RKO (cell line): ENCODE data around the gene DRC7.

Experiments
- DNase-seq: peaks from one replicate; pipeline ENCODE4 v3.0.0-alpha.2; 2016; ENCODE audit warnings: low spot score

The DRC7 gene

DNA sequence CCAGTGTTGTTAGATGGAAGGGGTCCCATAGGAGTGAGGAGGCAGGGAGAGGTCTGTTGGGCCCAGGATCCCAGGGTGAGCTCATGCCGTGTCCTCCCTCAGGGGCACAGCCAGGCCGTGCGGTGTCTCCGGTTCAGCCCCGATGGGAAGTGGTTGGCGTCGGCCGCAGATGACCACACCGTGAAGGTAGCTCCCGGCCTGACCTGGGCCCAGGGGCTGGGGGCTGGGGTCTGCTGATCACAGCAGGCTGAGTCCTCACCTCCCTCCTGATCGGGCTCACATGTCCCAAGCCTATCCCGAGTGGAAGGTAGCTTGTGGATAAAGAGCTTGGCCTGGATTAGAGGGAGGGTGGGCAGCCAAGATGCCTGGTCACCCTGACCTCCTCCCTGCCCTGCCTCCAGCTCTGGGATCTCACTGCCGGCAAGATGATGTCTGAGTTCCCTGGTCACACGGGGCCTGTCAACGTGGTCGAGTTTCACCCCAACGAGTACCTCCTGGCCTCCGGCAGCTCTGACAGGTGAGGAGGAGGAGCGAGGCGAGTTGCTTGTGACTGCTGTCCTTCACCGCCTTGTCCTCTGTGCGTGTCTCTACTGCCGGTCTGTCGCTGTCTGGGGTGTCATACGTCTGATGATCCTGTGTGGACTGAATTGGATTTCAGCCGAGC is 57.1 kb downstream of the DRC7 start:
- DNase-seq: no peak

- no peak for DNase-seq
These were observed 57.6 kb downstream of the DRC7 start for GRCh38 chr16:57752203-57752580.

GRCh38 chr16:57752581-57753447 is 58.2 kb downstream of the DRC7 start:
- DNase-seq: no peak

DNA sequence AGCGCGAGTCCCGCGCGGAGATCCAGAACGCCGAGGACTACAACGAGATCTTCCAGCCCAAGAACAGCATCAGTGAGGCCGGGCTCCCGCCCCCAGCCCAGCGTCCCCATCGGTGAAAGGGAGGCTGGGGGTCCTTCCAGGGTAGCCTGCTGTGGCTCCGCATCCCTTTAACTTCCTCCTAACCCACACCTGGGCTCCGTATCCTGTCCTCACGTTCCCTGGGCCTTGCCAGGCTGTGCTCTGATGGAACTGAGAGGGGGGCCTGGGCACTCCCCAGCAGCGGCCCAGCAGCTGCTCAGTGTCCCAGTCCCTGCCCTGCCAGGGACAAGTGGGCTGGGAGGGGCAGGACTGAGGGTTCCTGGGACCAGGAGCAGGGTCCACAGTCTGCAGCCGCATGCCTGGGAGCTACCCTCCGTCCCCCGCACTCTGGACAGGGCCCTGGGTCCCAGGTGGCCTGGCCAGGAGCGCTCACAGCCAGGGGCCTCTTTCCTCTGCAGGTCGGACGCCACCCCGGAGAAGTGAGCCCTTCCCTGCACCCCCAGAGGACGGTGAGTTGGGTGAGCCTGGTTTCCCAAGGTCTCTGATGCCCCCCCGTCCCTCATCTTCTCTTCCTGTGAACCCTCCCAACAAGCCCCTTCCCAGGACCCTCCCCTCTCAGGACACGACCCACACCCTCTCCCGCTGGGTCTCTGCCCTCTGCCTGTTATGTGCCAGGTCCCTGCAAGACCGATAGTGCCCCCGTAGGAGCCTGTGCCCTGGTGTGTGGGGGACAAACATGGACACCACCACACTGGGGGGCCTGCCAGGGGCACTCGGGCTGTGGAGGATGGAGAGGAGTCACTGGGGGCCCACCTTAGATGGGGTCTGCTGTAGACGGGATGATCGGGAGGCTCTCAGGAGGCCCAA is 59.1 kb downstream of the DRC7 start:
- DNase-seq: no peak

GRCh38 chr16:57754354-57755060 is 59.9 kb downstream of the DRC7 start:
- no peak for DNase-seq

DNA sequence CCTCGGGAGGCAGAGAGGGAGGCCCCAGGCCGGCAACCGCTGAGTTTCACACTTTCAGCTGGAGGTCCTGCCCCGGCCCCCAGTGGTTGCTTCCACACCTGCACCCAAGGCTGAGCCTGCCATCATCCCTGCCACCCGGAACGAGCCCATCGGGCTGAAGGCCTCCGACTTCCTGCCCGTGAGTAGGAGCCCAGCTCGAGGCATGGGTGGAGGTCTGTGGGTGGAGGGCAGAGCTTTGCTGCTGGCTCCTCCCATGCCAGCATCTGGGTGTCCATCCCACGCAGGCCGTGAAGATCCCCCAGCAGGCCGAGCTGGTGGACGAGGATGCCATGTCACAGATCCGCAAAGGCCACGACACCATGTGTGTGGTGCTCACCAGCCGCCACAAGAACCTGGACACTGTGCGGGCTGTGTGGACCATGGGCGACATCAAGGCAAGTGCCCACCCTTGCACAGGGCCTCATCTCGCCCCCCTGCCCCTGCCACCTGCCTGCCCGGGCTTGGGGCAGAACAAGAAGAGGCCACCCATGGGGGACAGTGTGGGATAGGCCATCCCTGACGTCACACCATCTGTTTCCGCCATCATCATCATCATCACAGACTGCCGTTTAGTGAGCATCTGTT is 60.6 kb downstream of the DRC7 start:
- DNase-seq: no peak

DNA sequence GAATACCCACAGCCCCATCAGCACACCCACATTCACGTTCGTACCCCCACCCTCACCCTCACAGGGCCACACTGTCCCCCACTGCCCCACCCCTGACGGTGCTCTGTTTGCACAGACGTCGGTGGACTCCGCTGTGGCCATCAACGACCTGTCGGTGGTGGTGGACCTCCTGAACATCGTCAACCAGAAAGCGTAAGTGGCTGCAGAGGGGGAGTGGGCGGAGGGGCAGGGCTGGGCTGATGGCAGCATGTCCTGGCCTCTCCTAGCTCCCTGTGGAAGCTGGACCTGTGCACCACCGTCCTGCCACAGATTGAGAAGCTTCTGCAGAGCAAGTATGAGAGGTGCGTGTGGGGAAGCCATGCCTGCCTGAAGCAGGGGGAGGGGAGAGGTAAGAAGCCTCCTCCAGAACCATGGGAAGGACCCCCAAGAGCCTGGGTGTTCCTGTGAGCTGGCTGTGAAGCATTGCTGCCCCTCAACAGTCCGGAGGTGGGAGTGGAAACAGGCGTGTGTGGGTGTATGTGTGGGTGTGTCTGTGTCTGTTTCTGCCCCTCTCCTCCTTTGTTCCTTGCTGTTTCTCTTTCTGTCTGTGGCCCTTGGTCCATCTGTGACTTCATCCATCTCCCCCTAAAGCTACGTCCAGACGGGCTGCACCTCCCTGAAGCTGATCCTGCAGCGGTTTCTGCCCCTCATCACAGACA is 61.3 kb downstream of the DRC7 start:
- DNase-seq: no peak

- DNase-seq: no peak
These were observed 62.1 kb downstream of the DRC7 start for GRCh38 chr16:57756424-57757325.

- peak; percentile 71 for DNase-seq
These were observed 62.8 kb downstream of the DRC7 start for GRCh38 chr16:57757326-57757786.

GRCh38 chr16:57757883-57758282 is 63.3 kb downstream of the DRC7 start:
- DNase-seq: no peak

- DNase-seq: no peak
These were observed 63.9 kb downstream of the DRC7 start for GRCh38 chr16:57758331-57759117.

GRCh38 chr16:57759131-57759530 is 64.5 kb downstream of the DRC7 start:
- DNase-seq: no peak

DNA sequence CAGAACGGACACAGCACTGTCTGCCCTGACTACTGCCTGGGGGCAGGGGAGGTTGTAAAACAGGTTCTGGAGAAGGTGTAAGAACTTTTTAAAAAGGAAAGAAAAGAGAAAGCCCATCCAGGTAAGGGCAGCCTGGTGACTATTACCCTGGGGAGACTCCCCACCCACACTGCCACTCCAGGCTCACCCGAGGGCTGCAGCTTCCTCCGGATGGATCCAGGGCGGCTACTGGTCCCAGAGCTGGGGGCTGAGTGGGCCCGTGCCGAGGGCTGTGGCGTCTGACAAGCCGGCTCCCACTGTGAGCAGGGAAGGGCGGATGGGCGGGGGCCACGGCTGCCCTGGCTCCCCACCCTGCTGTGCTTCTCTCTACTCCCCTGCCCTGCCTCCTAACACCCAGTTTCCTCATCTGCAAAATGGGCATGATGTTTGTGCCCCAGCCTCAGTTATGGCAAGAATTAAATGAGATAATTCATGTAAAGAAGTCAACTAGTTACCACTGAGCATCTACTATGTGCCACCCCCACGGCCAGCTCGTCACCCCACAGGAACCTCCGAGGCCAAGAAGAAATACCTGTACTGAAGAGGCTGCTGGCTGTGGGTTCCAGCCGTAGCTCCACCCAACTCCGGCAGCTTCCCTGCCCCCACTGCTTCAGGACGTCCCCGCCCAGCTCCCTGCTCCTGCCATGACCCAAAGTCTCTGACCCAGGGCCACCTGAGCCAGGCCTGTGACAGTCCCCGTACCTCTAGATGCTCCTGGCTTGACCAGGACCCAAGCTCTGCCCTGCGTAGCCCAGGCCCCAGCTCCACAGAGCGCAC is 65.1 kb downstream of the DRC7 start:
- DNase-seq: no peak

GRCh38 chr16:57760357-57761160 is 66.0 kb downstream of the DRC7 start:
- no peak for DNase-seq

DNA sequence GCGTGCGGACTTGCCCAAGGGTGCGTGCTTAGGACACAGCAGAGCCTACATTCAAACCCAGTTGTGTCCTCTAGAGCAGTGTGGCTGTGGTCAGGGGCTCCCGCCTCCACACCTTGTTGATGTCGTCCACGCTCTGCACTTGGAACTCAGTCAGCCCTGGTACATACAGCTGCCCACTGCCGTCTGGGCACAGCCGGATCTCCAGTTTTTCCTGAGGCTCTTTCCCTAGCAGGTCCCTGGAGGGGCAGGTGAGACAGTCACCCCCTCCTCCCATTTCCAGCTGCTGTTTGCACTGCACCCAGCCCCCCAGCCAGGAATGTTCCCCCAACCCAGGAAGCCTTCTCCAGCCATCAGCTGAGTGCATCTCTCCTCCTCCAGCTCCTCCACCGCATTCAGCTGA is 66.7 kb downstream of the DRC7 start:
- no peak for DNase-seq

GRCh38 chr16:57761957-57762356 is 67.4 kb downstream of the DRC7 start:
- DNase-seq: no peak
